ENCODE measurements around the gene NAPSA. TPM values are rescaled to one million over a fixed set of nuclear protein-coding genes. Genes with fewer than 3 reads are reported as not detected.

NAPSA gene
- total and polyA plus RNA-seq, 2 of the 8 experiments (the other 6 are each of a cell fraction or from before 2014, with no cell fraction given): 0.71 to 0.73 TPM

DNA sequence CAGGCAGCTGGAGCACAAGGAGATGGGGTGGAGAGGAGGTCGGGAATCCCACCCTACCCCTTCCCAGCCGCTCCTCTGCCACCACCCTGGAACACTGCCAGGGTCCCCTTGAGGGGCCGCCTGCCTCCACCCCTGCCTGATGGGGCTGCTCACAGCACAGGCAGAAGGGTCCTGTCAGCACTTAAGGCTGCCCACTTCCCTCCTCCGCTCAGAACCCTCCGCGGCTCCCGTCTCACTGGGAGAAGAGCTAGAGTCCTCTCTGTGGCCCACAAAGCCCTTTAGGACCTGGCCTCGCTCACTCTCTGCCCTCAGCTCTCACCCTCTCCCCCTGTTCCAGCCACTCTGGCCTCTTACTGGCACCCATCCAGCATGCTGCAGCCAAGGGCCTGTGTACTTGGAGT, 15.3 kb upstream of the NAPSA start:
- FAIRE-seq (no peak), DNase-seq (ENCODE audit: low read depth in 1 of 2, low spot score in 2 of 2) (no peak)
- Histone ChIP-seq H3K79me1 (ENCODE audit: low read depth, low read length) (peaks cover 5% of the 10 kb centered on the region), H2BK12ac (ENCODE audit: low read depth, low read length) (no peak overlapping the region), H3K4me1 (replicated peaks in 1 of 4; ENCODE audit: control insufficient read depth in 3 of 4, insufficient read depth in 4 of 4, low read length in 3 of 4) (peaks cover 0 to 5% (median 3%) of the 10 kb centered on the region in 4 experiments; a peak in 5 of 7 replicates), H3K23me2 (ENCODE audit: low read depth, low read length) (peaks cover 9% of the 10 kb centered on the region; the same call in 1 of the 2 replicates), H3K27me3 (replicated peaks in 1 of 4; ENCODE audit: control insufficient read depth in 3 of 4, extremely low read depth in 1 of 4, insufficient read depth in 3 of 4, low read length in 3 of 4) (no peaks in the 10 kb centered on the region), H3K79me2 (ENCODE audit: control insufficient read depth in 1 of 2, insufficient read depth in 2 of 2, low read length in 2 of 2) (peaks cover 8 to 13% of the 10 kb centered on the region in 2 experiments; a peak in 3 of 4 replicates), H2BK15ac (ENCODE audit: low read length) (no peak overlapping the region), H4K5ac (ENCODE audit: insufficient read length, low read depth, low read length) (no peak overlapping the region), H3K56ac (replicated peaks; ENCODE audit: insufficient read length, low read depth, low read length) (no peak overlapping the region), H2BK20ac (ENCODE audit: low read length) (no peak overlapping the region), H4K91ac (replicated peaks; ENCODE audit: insufficient read length, low read length) (no peak overlapping the region), H2BK120ac (replicated peaks; ENCODE audit: low read depth, low read length) (no peak overlapping the region), H3K9ac (replicated peaks in 1 of 4; ENCODE audit: extremely low read depth in 1 of 4, low read depth in 3 of 4, low read length in 3 of 4) (no peak overlapping the region), H2BK5ac (ENCODE audit: low read depth, low read length) (no peak overlapping the region), H2AFZ (ENCODE audit: low read length) (no peak overlapping the region), H4K20me1 (replicated peaks in 1 of 2; ENCODE audit: control insufficient read depth in 1 of 2, insufficient read depth in 2 of 2, low read length in 2 of 2) (peaks cover 5 to 13% of the 10 kb centered on the region in 2 experiments), H4K8ac (ENCODE audit: extremely low read depth, insufficient read depth, low read length) (no peak overlapping the region), H3K9me3 (ENCODE audit: insufficient read depth in 2 of 2, low read depth in 1 of 2, low read length in 1 of 2) (no peaks in the 10 kb centered on the region), H3K4me2 (ENCODE audit: insufficient read depth in 1 of 2, low read depth in 2 of 2, low read length in 2 of 2) (no peak overlapping the region), H2AK5ac (ENCODE audit: low read depth, low read length) (no peak overlapping the region), H3K36me3 (ENCODE audit: control insufficient read depth in 2 of 4, insufficient read depth in 4 of 4, low read length in 3 of 4) (peaks cover 12 to 43% (median 33%) of the 10 kb centered on the region in 4 experiments), H3K18ac (ENCODE audit: extremely low read depth, low read length) (no peak overlapping the region), H3K4me3 (ENCODE audit: extremely low read depth in 1 of 4, insufficient read depth in 2 of 4, low read depth in 3 of 4, low read length in 4 of 4) (no peak overlapping the region), H3K14ac (ENCODE audit: insufficient read length) (no peak overlapping the region), H3K27ac (ENCODE audit: low read depth, low read length) (no peak overlapping the region), H3K4ac (replicated peaks; ENCODE audit: insufficient read length, low read depth, low read length) (no peak overlapping the region), H3K23ac (ENCODE audit: insufficient read length) (no peak overlapping the region)
- ChIA-PET POLR2A (ENCODE audit: partially characterized antibody) (no interaction called here), CTCF (ENCODE audit: partially characterized antibody) (interaction anchor here (1.0 kb wide), 1 partner anchor 12 kb away, joined by 3 read pairs; no protein-coding TSS in a partner anchor)
- WGBS, 2 experiments (ENCODE audit: extremely low coverage in 1 of 2, insufficient coverage in 1 of 2, insufficient read length in 1 of 2, insufficient replicate concordance in 2 of 2, low coverage in 1 of 2, low lambda C conversion rate in 2 of 2, missing lambda C conversion rate in 1 of 2): 92% methylated on average over 8 of the region's 8 CpGs; no CpG with 5 or more reads in 1 of the 2 experiments
- no peak for TF ChIP-seq RXRA (IDR thresholded peaks at IDR 0.05; ENCODE audit: insufficient read depth, low read depth, low read length)
- no peak for TF ChIP-seq CHD2 (IDR thresholded peaks at IDR 0.05; ENCODE audit: low read length)

All from H1 (cell line).